Neural progenitor cell (in vitro differentiated cells): Measurements from ENCODE around the gene NXT1. TPM values are rescaled to one million over a fixed set of nuclear protein-coding genes. Genes with fewer than 3 reads are reported as not detected.

Experiments
- DNase-seq: peaks from one replicate; pipeline ENCODE4 v3.0.0-alpha.2; 2016; ENCODE audit warnings: low spot score
- H2AFZ ChIP-seq: fragments of 200-600 bp; sonication (generic); replicated peaks from 2 replicates; pipeline ENCODE4 v1.6.1; 2016; ENCODE audit warnings: antibody characterized with exemption
- H3F3A ChIP-seq: fragments of 200-600 bp; sonication (generic); 2 replicates; pipeline ENCODE4 v1.6.1; 2016; ENCODE audit warnings: antibody characterized with exemption, low read depth
- H3K27ac ChIP-seq: fragments of 200-600 bp; sonication (generic); 2 replicates; pipeline ENCODE4 v1.5.1; 2016; ENCODE audit warnings: mild to moderate bottlenecking
- H3K27me3 ChIP-seq: fragments of 200-600 bp; sonication (generic); 2 replicates; pipeline ENCODE4 v1.6.1; 2016; ENCODE audit warnings: mild to moderate bottlenecking, moderate library complexity
- H3K36me3 ChIP-seq: fragments of 200-600 bp; sonication (generic); 2 replicates; pipeline ENCODE4 v1.5.1; 2016
- H3K4me1 ChIP-seq: fragments of 200-600 bp; sonication (generic); 2 replicates; pipeline ENCODE4 v1.6.1; 2016; ENCODE audit warnings: mixed run types
- H3K4me2 ChIP-seq: fragments of 200-600 bp; sonication (generic); 2 replicates; pipeline ENCODE4 v1.6.1; 2016
- H3K4me3 ChIP-seq: fragments of 200-600 bp; sonication (generic); 2 replicates; pipeline ENCODE4 v1.5.1; 2016
- H3K79me2 ChIP-seq: fragments of 200-600 bp; sonication (generic); 2 replicates; pipeline ENCODE4 v1.6.1; 2016; ENCODE audit warnings: low read depth
- H3K9ac ChIP-seq: fragments of 200-600 bp; sonication (generic); 2 replicates; pipeline ENCODE4 v1.6.1; 2016
- H3K9me3 ChIP-seq: fragments of 200-600 bp; sonication (generic); 2 replicates; pipeline ENCODE4 v1.5.1; 2016; ENCODE audit warnings: low read depth
- H4K20me1 ChIP-seq: fragments of 200-600 bp; sonication (generic); 2 replicates; pipeline ENCODE4 v1.6.1; 2016; ENCODE audit warnings: low read depth
- H3K27ac Mint-ChIP-seq: 3 replicates; pipeline ENCODE4 v1.8.0; 2021; ENCODE audit warnings: mixed read lengths
- H3K27me3 Mint-ChIP-seq: 2 replicates; pipeline ENCODE4 v1.8.0; 2022; ENCODE audit warnings: low read depth, mild to moderate bottlenecking, inconsistent platforms, moderate library complexity, mixed read lengths; ENCODE audit not compliant: insufficient read depth
- H3K36me3 Mint-ChIP-seq: 3 replicates; pipeline ENCODE4 v1.8.0; 2021; ENCODE audit warnings: mixed read lengths
- H3K4me1 Mint-ChIP-seq: 3 replicates; pipeline ENCODE4 v1.8.0; 2021; ENCODE audit warnings: mixed read lengths
- H3K4me3 Mint-ChIP-seq: 3 replicates; pipeline ENCODE4 v1.8.0; 2021; ENCODE audit warnings: mild to moderate bottlenecking, moderate library complexity, mixed read lengths
- H3K9me3 Mint-ChIP-seq: 3 replicates; pipeline ENCODE4 v1.8.0; 2020; ENCODE audit warnings: mixed read lengths
- EZH2 ChIP-seq: fragments of 200-600 bp; sonication (generic); IDR thresholded peaks from 2 replicates; pipeline ENCODE4 v1.6.1; 2017; ENCODE audit warnings: antibody characterized with exemption, mild to moderate bottlenecking, moderate library complexity
- EZH2phosphoT487 ChIP-seq: fragments of 200-600 bp; sonication (generic); IDR thresholded peaks from 2 replicates; pipeline ENCODE4 v1.6.1; 2017; ENCODE audit warnings: antibody characterized with exemption
- total RNA-seq: library from RNA; depleted of rRNA; stranded (reverse); fragments of >200 nt; gene quantifications from 2 replicates; pipeline ENCODE4 v1.2.3, GENCODE V29; 2015; ENCODE audit warnings: low replicate concordance
- TF ChIP-seq, protein P1 (sequence below): fragments of 200-600 bp; sonication (generic); IDR thresholded peaks from 2 replicates; pipeline ENCODE4 v1.5.1; 2017; ENCODE audit warnings: antibody characterized with exemption, mild to moderate bottlenecking

Gene NXT1
- total RNA-seq, 1 donor from 2014 or later: 14.6 TPM

DNA sequence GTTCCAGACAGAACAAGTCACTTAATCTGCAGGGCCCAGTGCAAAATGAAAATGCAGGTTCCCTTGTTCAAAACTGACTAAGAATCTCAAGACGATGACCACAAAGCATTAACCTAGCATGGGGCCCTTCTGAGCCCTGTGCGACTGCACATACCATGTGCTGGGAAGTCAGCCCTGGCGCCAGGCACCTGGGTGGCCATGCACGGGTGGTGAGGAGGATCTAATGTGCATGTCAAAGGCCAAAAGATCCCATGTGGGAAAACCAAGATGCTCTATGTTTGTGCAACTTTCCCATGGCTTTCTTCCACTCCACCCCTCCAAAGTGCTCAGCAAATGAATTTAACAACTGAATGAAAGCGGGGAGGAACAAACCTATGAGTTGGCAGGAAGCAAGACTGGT, 33.5 kb upstream of the NXT1 start:
- no peaks in the 10 kb centered on the region for H3K4me1 ChIP-seq
- no peak overlapping the region for H3K27ac Mint-ChIP-seq
- no peak overlapping the region for H3K4me2 ChIP-seq
- H3K9ac ChIP-seq: no peak overlapping the region
- DNase-seq: no peak
- H3K36me3 Mint-ChIP-seq: no peaks in the 10 kb centered on the region
- no peak overlapping the region for H3K4me3 ChIP-seq
- H3K27ac ChIP-seq: no peak overlapping the region
- no peaks in the 10 kb centered on the region for H3K79me2 ChIP-seq
- no peaks in the 10 kb centered on the region for H3K36me3 ChIP-seq
- peaks cover 7% of the 10 kb centered on the region for H3K9me3 Mint-ChIP-seq
- H3F3A ChIP-seq: no peaks in the 10 kb centered on the region
- no peak overlapping the region for H3K4me3 Mint-ChIP-seq
- H3K27me3 ChIP-seq: no peaks in the 10 kb centered on the region
- no peaks in the 10 kb centered on the region for H3K27me3 Mint-ChIP-seq
- H2AFZ ChIP-seq: no peak overlapping the region
- no peaks in the 10 kb centered on the region for H4K20me1 ChIP-seq
- no peaks in the 10 kb centered on the region for H3K9me3 ChIP-seq
- H3K4me1 Mint-ChIP-seq: no peaks in the 10 kb centered on the region
- no peak for TF ChIP-seq EZH2phosphoT487
- no peak for TF ChIP-seq EZH2
- TF ChIP-seq, protein P1, sequence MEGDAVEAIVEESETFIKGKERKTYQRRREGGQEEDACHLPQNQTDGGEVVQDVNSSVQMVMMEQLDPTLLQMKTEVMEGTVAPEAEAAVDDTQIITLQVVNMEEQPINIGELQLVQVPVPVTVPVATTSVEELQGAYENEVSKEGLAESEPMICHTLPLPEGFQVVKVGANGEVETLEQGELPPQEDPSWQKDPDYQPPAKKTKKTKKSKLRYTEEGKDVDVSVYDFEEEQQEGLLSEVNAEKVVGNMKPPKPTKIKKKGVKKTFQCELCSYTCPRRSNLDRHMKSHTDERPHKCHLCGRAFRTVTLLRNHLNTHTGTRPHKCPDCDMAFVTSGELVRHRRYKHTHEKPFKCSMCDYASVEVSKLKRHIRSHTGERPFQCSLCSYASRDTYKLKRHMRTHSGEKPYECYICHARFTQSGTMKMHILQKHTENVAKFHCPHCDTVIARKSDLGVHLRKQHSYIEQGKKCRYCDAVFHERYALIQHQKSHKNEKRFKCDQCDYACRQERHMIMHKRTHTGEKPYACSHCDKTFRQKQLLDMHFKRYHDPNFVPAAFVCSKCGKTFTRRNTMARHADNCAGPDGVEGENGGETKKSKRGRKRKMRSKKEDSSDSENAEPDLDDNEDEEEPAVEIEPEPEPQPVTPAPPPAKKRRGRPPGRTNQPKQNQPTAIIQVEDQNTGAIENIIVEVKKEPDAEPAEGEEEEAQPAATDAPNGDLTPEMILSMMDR: no peak

DNA sequence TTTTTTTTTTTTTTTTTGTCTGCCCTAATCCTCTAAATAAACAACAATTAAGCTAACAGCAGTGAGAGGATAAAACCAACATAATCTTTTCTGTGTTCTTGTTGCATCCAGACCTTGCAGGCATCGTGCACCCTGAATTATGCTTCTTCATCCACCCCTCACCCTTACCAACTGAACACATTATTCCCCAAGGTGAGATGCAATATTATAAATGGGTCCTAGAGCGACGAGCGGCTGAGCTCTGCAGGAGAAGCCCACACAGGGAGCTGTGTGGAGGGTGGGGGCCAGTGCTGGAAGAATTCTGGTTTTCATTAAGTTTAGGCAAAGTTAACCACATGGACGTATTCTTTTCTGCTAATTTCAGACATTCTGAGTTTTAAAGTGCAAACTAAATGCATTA, 32.2 kb upstream of the NXT1 start:
- Mint-ChIP-seq H3K9me3 (peaks cover 7% of the 10 kb centered on the region), H3K4me1 (no peaks in the 10 kb centered on the region), H3K36me3 (no peaks in the 10 kb centered on the region), H3K27me3 (no peaks in the 10 kb centered on the region), H3K4me3 (no peak overlapping the region), H3K27ac (no peak overlapping the region)
- H3K4me2 ChIP-seq: no peak overlapping the region
- H3K79me2 ChIP-seq: no peaks in the 10 kb centered on the region
- H3K27ac ChIP-seq: no peak overlapping the region
- H3K9me3 ChIP-seq: no peaks in the 10 kb centered on the region
- no peaks in the 10 kb centered on the region for H3K27me3 ChIP-seq
- H3F3A ChIP-seq: no peaks in the 10 kb centered on the region
- no peaks in the 10 kb centered on the region for H4K20me1 ChIP-seq
- no peaks in the 10 kb centered on the region for H3K36me3 ChIP-seq
- TF ChIP-seq EZH2: no peak
- TF ChIP-seq, protein P1: no peak
- no peak for TF ChIP-seq EZH2phosphoT487
- H3K4me1 ChIP-seq: no peaks in the 10 kb centered on the region
- no peak overlapping the region for H3K9ac ChIP-seq
- H2AFZ ChIP-seq: no peak overlapping the region
- DNase-seq: no peak
- no peak overlapping the region for H3K4me3 ChIP-seq

DNA sequence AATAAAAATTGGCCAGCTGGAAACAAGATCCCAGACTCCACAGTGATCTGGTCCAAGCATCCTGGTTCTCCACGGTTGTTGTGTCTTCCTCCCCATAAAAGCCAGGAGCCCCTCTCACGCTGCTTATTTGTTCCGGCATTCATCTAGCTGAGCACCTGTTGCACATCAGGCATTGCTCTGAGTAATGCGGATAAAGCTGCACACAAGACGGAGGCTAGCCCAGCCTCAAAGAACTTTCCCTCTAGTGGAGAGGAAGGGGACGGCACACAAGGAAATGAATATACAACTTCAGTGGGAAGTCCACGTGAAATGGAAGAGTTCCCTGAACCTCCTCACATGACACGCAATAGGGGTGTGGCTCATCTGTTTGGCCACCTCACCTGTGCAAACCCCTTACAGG, 30.3 kb upstream of the NXT1 start:
- Mint-ChIP-seq H3K4me1 (peaks cover 8% of the 10 kb centered on the region), H3K27ac (no peak overlapping the region), H3K36me3 (no peaks in the 10 kb centered on the region), H3K4me3 (no peak overlapping the region), H3K27me3 (peaks cover 3% of the 10 kb centered on the region), H3K9me3 (peaks cover 7% of the 10 kb centered on the region)
- Histone ChIP-seq H3K9me3 (no peaks in the 10 kb centered on the region), H3K9ac (no peak overlapping the region), H3F3A (no peaks in the 10 kb centered on the region), H3K4me2 (no peak overlapping the region), H4K20me1 (no peaks in the 10 kb centered on the region), H3K27ac (no peak overlapping the region), H3K27me3 (no peaks in the 10 kb centered on the region), H3K4me1 (peaks cover 7% of the 10 kb centered on the region), H3K36me3 (no peaks in the 10 kb centered on the region), H2AFZ (no peak overlapping the region), H3K4me3 (no peak overlapping the region), H3K79me2 (no peaks in the 10 kb centered on the region)
- no peak for TF ChIP-seq EZH2
- TF ChIP-seq, protein P1: peak; percentile 39
- no peak for DNase-seq

DNA sequence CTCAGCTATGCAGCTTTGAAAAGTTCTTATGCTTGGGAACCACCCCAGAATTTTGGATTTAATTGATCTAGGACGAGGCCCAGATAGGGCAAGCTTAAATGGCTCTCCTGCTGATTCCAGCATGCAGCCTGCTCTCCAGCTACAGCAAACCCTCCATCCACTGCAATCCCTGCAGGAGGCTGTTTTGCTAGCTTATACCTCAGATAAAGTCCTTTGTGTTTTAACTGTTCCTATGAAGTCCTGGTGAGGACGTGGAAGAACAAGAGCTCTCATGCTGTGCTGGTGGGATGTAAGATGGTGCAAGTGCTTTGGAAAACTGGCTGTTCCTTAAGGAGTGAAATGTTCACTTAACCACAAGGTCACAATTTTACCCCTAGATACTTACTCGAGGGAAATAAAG, 25.5 kb upstream of the NXT1 start:
- Mint-ChIP-seq H3K27me3 (peaks cover 3% of the 10 kb centered on the region), H3K36me3 (no peaks in the 10 kb centered on the region), H3K9me3 (peaks cover 4% of the 10 kb centered on the region), H3K27ac (peak overlapping the region; percentile 57), H3K4me1 (peaks cover 10% of the 10 kb centered on the region), H3K4me3 (no peak overlapping the region)
- Histone ChIP-seq H3K36me3 (no peaks in the 10 kb centered on the region), H3K4me1 (peaks cover 7% of the 10 kb centered on the region), H3K27ac (no peak overlapping the region), H3K9me3 (no peaks in the 10 kb centered on the region), H3F3A (no peaks in the 10 kb centered on the region), H3K9ac (no peak overlapping the region), H3K4me3 (no peak overlapping the region), H3K79me2 (no peaks in the 10 kb centered on the region), H3K27me3 (no peaks in the 10 kb centered on the region), H3K4me2 (no peak overlapping the region), H4K20me1 (no peaks in the 10 kb centered on the region), H2AFZ (no peak overlapping the region)
- no peak for DNase-seq
- TF ChIP-seq, protein P1: no peak
- TF ChIP-seq EZH2 (no peak), EZH2phosphoT487 (no peak)
